IMR-90 (cell line): ENCODE measurements around the gene IMPG2. TPM values are rescaled to one million over a fixed set of nuclear protein-coding genes. Genes with fewer than 3 reads are reported as not detected.

Source experiments
- ATAC-seq: fragments of 200-7000 bp; cut with Tn5 transposase; 2 replicates; pipeline ENCODE4 v1.9.1; 2020; ENCODE audit warnings: low read depth, mild to moderate bottlenecking, moderate library complexity
- BruUV-seq: library from RNA; stranded (reverse); fragments of 400-500 nt; replicated peaks from 2 replicates; lab custom pipeline; 2021; lab: Mats Ljungman, UMichigan
- CTCF ChIA-PET: fragments of 300-600 bp; formaldehyde crosslinking; extraction: SDS; loops from one replicate; lab custom pipeline; 2021; ENCODE audit warnings: antibody characterized with exemption; lab: Yijun Ruan, JAX
- POLR2A ChIA-PET: fragments of 300-600 bp; sonication (Branson Sonifier 250); formaldehyde crosslinking; loops from one replicate; lab custom pipeline; 2022; ENCODE audit warnings: antibody characterized with exemption; ENCODE audit not compliant: unreplicated experiment; lab: Charles Lee
- DNase-seq: peaks from one replicate; pipeline ENCODE4 v3.0.0; 2013
- H2AFZ ChIP-seq: replicated peaks from 2 replicates; pipeline ENCODE3; 2013; ENCODE audit warnings: low read length, mild to moderate bottlenecking; ENCODE audit not compliant: poor library complexity
- H2AK5ac ChIP-seq: 2 replicates; pipeline ENCODE4 v1.6.1; 2013; ENCODE audit warnings: low read depth, low read length, inconsistent platforms
- H2AK9ac ChIP-seq: replicated peaks from 2 replicates; pipeline ENCODE3; 2013; ENCODE audit warnings: mild to moderate bottlenecking, low read depth, low read length, moderate library complexity; ENCODE audit not compliant: poor library complexity
- H2BK120ac ChIP-seq: 2 replicates; pipeline ENCODE4 v1.6.1; 2013; ENCODE audit warnings: low read depth, low read length, inconsistent platforms
- H2BK15ac ChIP-seq: 3 replicates; pipeline ENCODE4 v1.6.1; 2013; ENCODE audit warnings: low read depth, low read length, inconsistent platforms
- H2BK20ac ChIP-seq: 2 replicates; pipeline ENCODE4 v1.6.1; 2013; ENCODE audit warnings: low read depth, mild to moderate bottlenecking, inconsistent platforms, low read length, moderate library complexity
- H2BK5ac ChIP-seq: 2 replicates; pipeline ENCODE4 v1.6.1; 2013; ENCODE audit warnings: mild to moderate bottlenecking, low read depth, low read length, inconsistent platforms; ENCODE audit not compliant: poor library complexity, severe bottlenecking
- H3K14ac ChIP-seq: replicated peaks from 2 replicates; pipeline ENCODE4 v1.6.1; 2013; ENCODE audit warnings: low read depth, low read length, inconsistent platforms
- H3K18ac ChIP-seq: 2 replicates; pipeline ENCODE4 v1.6.1; 2013; ENCODE audit warnings: low read depth, low read length, control low read depth
- H3K23ac ChIP-seq: 2 replicates; pipeline ENCODE4 v1.6.1; 2013; ENCODE audit warnings: low read depth, low read length, inconsistent platforms
- H3K27ac ChIP-seq: 2 replicates; pipeline ENCODE4 v1.5.1; 2013; ENCODE audit warnings: mild to moderate bottlenecking, control low read depth, low read length; ENCODE audit not compliant: insufficient read depth
- H3K27me3 ChIP-seq: 2 replicates; pipeline ENCODE4 v1.6.1; 2013; ENCODE audit warnings: low read length; ENCODE audit not compliant: control insufficient read depth, insufficient read depth
- H3K36me3 ChIP-seq: 2 replicates; pipeline ENCODE4 v1.6.1; 2013; ENCODE audit warnings: low read length, mixed read lengths; ENCODE audit not compliant: control insufficient read depth, insufficient read depth
- H3K4ac ChIP-seq: 2 replicates; pipeline ENCODE4 v1.6.1; 2013; ENCODE audit warnings: low read depth, low read length, inconsistent platforms
- H3K4me1 ChIP-seq: 2 replicates; pipeline ENCODE4 v1.6.1; 2013; ENCODE audit warnings: low read length, mixed read lengths; ENCODE audit not compliant: control insufficient read depth, insufficient read depth
- H3K4me2 ChIP-seq: 2 replicates; pipeline ENCODE4 v1.6.1; 2013; ENCODE audit warnings: low read depth, mild to moderate bottlenecking, control low read depth, low read length, moderate library complexity
- H3K4me3 ChIP-seq: 2 replicates; pipeline ENCODE4 v1.5.1; 2013; ENCODE audit warnings: low read depth, mild to moderate bottlenecking, control low read depth, low read length, moderate library complexity; ENCODE audit not compliant: insufficient read depth
- H3K56ac ChIP-seq: 2 replicates; pipeline ENCODE4 v1.6.1; 2013; ENCODE audit warnings: low read length, inconsistent platforms; ENCODE audit not compliant: insufficient read depth; ENCODE audit errors: extremely low read depth
- H3K79me1 ChIP-seq, 2 experiments: 2 replicates each; pipeline ENCODE4 v1.6.1; 2013; ENCODE audit warnings: low read length in 2 of 2, inconsistent platforms in 1 of 2, low read depth in 1 of 2
- H3K9ac ChIP-seq: 2 replicates; pipeline ENCODE4 v1.6.1; 2013; ENCODE audit warnings: low read depth, low read length, control low read depth
- H3K9me1 ChIP-seq: 2 replicates; pipeline ENCODE4 v1.6.1; 2013; ENCODE audit warnings: low read length, inconsistent platforms; ENCODE audit not compliant: insufficient read depth
- H3K9me3 ChIP-seq: 2 replicates; pipeline ENCODE4 v1.6.1; 2013; ENCODE audit warnings: low read length; ENCODE audit not compliant: control insufficient read depth, insufficient read depth
- H4K20me1 ChIP-seq: 2 replicates; pipeline ENCODE4 v1.6.1; 2013; ENCODE audit warnings: low read length, inconsistent platforms; ENCODE audit not compliant: insufficient read depth
- H4K5ac ChIP-seq: 2 replicates; pipeline ENCODE4 v1.6.1; 2013; ENCODE audit warnings: mild to moderate bottlenecking, low read depth, low read length, control low read depth
- H4K8ac ChIP-seq, 2 experiments: 2 replicates each; pipeline ENCODE4 v1.6.1; 2013; ENCODE audit warnings: low read depth in 2 of 2, low read length in 2 of 2, control low read depth in 1 of 2, inconsistent platforms in 1 of 2
- H4K91ac ChIP-seq: 2 replicates; pipeline ENCODE4 v1.6.1; 2013; ENCODE audit warnings: low read depth, low read length, inconsistent platforms; ENCODE audit not compliant: insufficient read depth
- BHLHE40 ChIP-seq: fragments of 150-350 bp; IDR thresholded peaks from 2 replicates; pipeline ENCODE4 v1.6.1; 2016; ENCODE audit warnings: mild to moderate bottlenecking, low read depth, low read length
- CHD1 ChIP-seq: IDR thresholded peaks from 2 replicates; pipeline ENCODE4 v1.6.1; 2012; ENCODE audit warnings: low read depth, low read length, improper control_type of control experiment
- CTCF ChIP-seq: conservative IDR thresholded peaks from 2 replicates; pipeline ENCODE4 v1.5.1; 2012; ENCODE audit warnings: mild to moderate bottlenecking, low read depth, low read length, improper control_type of control experiment
- MAZ ChIP-seq: IDR thresholded peaks from 2 replicates; pipeline ENCODE4 v1.6.1; 2012; ENCODE audit warnings: low read depth, mild to moderate bottlenecking, low read length, improper control_type of control experiment, moderate library complexity, borderline replicate concordance
- RFX5 ChIP-seq: IDR thresholded peaks from 2 replicates; pipeline ENCODE4 v1.8.0; 2012; ENCODE audit warnings: low read depth, mild to moderate bottlenecking, low read length, moderate library complexity
- USF2 ChIP-seq: fragments of 150-350 bp; IDR thresholded peaks from 2 replicates; pipeline ENCODE4 v1.6.1; 2017; ENCODE audit warnings: mild to moderate bottlenecking, antibody characterized with exemption, low read length, low read depth
- WGBS, 2 experiments: methylation state at CpG; one replicate each; pipeline versions ENCODE4 v1.1.5 to v1.1.7; 2013; ENCODE audit warnings: missing lambda C conversion rate in 2 of 2; ENCODE audit not compliant: insufficient read length in 1 of 2; ENCODE audit errors: extremely low coverage in 2 of 2; 5-methylcytosine and 5-hydroxymethylcytosine counted together
- dilution Hi-C: fragments of 300-500 bp; cut with HindIII; formaldehyde crosslinking; loops from one replicate; pipeline ENCODE4 v1.14.3; 2018; ENCODE audit warnings: low sequenced_read_pairs; ENCODE audit not compliant: unreplicated experiment
- in situ Hi-C: fragments of 300-500 bp; cut with MboI; formaldehyde crosslinking; loops from 3 replicates; pipeline ENCODE4 v1.14.3; 2019; ENCODE audit warnings: low sequenced_read_pairs, inconsistent platforms, mixed read lengths
- intact Hi-C: fragments of 100-400 bp; cut with micrococcal nuclease; formaldehyde crosslinking; loops from 2 replicates; pipeline ENCODE4 v1.10.0; 2022
- polyA plus RNA-seq, 3 experiments: library from polyadenylated mRNA; depleted of rRNA; stranded (reverse); fragments of >200 nt; gene quantifications; 2 replicates each; pipeline ENCODE4 v1.2.3, GENCODE V29; 2012; ENCODE audit warnings: low replicate concordance in 1 of 3
- total RNA-seq: library from RNA; depleted of rRNA; stranded (reverse); fragments of >200 nt; gene quantifications from 2 replicates; pipeline ENCODE4 v1.2.3, GENCODE V29; 2012

The IMPG2 gene
- total and polyA plus RNA-seq, 2 of the 4 experiments (the other 2 are of a cell fraction), result 0.10 to 0.18 TPM

GRCh38 chr3:101217472-101218245 is 102.7 kb downstream of the IMPG2 start:
- DNase-seq (no peak), ATAC-seq (no peak)
- no peak overlapping the region for H4K8ac ChIP-seq
- intact Hi-C loops, result no loop called here
- no peak overlapping the region for H2BK5ac ChIP-seq
- H4K5ac ChIP-seq, result no peak overlapping the region
- BruUV-seq, result no TSS peak
- H4K91ac ChIP-seq, result no peak overlapping the region
- H3K4ac ChIP-seq, result no peak overlapping the region
- ChIA-PET POLR2A (no interaction called here), CTCF (no interaction called here)
- no peak overlapping the region for H3K56ac ChIP-seq
- TF ChIP-seq CHD1 (no peak), BHLHE40 (no peak), MAZ (no peak), CTCF (no peak), USF2 (no peak), RFX5 (no peak)
- in situ Hi-C loops, result no loop called here
- H3K23ac ChIP-seq, result no peak overlapping the region
- H3K4me3 ChIP-seq, result no peak overlapping the region
- H3K9me1 ChIP-seq, result peaks cover 3% of the 10 kb centered on the region; the same call in 1 of the 2 replicates
- H3K27ac ChIP-seq, result no peak overlapping the region
- H2BK120ac ChIP-seq, result no peak overlapping the region
- H4K20me1 ChIP-seq, result no peaks in the 10 kb centered on the region
- H3K18ac ChIP-seq, result no peak overlapping the region
- no peak overlapping the region for H2AFZ ChIP-seq
- H3K27me3 ChIP-seq, result peaks cover 2% of the 10 kb centered on the region; the same call in 1 of the 2 replicates
- no peak overlapping the region for H2BK15ac ChIP-seq
- H3K9ac ChIP-seq, result no peak overlapping the region
- no peak overlapping the region for H3K4me2 ChIP-seq
- no peak overlapping the region for H2BK20ac ChIP-seq
- WGBS, 2 experiments, result 50% methylated on average over 1 of the region's 3 CpGs; no CpG with 5 or more reads in 1 of the 2 experiments
- H2AK9ac ChIP-seq, result no peak overlapping the region
- H3K4me1 ChIP-seq, result no peaks in the 10 kb centered on the region
- H3K36me3 ChIP-seq, result no peaks in the 10 kb centered on the region
- dilution Hi-C loops, result no loop called here
- H2AK5ac ChIP-seq, result no peak overlapping the region
- H3K14ac ChIP-seq, result no peak overlapping the region
- no peaks in the 10 kb centered on the region for H3K79me1 ChIP-seq
- H3K9me3 ChIP-seq, result peaks cover 12% of the 10 kb centered on the region
